Ishikawa (cell line): ENCODE measurements around the gene CEP295NL.

ENCODE experiments used
- CEBPB ChIP-seq: IDR thresholded peaks from 2 replicates; pipeline ENCODE4 v1.6.1; 2012
- EGR1 ChIP-seq: IDR thresholded peaks from 2 replicates; pipeline ENCODE4 v1.6.1; 2012
- EP300 ChIP-seq: IDR thresholded peaks from 2 replicates; pipeline ENCODE4 v1.6.1; 2012; ENCODE audit warnings: borderline replicate concordance
- TF ChIP-seq, protein P1 (sequence below): IDR thresholded peaks from 2 replicates; pipeline ENCODE4 v1.6.1; 2012
- TF ChIP-seq, protein P2 (sequence below): IDR thresholded peaks from 2 replicates; pipeline ENCODE4 v1.6.1; 2012; ENCODE audit warnings: low read depth, mild to moderate bottlenecking
- TF ChIP-seq, protein P3 (sequence below): IDR thresholded peaks from 2 replicates; pipeline ENCODE4 v1.6.1; 2012

DNA sequence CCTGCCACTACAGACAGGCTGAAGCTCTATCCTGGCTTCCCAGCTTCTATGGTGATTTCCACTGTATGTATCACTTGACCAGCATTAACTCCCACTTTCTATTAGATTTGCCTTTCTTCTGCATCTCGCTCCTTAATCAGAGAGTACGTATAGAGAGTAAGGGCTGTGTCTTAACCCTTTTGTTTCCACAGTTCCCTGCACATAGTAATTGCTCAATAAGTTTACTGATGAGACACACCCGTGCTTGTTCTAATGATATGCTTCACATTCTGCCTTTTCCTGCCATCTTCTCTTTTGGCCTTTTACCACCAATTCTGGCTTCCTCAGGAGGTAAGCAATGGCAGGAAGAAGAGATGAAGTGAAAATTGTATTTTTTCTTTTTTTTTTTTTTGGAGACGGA is 41.8 kb downstream of the CEP295NL start:
- TF ChIP-seq EGR1 (no peak), EP300 (no peak), CEBPB (no peak)
- TF ChIP-seq, protein P1, sequence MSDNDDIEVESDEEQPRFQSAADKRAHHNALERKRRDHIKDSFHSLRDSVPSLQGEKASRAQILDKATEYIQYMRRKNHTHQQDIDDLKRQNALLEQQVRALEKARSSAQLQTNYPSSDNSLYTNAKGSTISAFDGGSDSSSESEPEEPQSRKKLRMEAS, result no peak
- TF ChIP-seq, protein P2, sequence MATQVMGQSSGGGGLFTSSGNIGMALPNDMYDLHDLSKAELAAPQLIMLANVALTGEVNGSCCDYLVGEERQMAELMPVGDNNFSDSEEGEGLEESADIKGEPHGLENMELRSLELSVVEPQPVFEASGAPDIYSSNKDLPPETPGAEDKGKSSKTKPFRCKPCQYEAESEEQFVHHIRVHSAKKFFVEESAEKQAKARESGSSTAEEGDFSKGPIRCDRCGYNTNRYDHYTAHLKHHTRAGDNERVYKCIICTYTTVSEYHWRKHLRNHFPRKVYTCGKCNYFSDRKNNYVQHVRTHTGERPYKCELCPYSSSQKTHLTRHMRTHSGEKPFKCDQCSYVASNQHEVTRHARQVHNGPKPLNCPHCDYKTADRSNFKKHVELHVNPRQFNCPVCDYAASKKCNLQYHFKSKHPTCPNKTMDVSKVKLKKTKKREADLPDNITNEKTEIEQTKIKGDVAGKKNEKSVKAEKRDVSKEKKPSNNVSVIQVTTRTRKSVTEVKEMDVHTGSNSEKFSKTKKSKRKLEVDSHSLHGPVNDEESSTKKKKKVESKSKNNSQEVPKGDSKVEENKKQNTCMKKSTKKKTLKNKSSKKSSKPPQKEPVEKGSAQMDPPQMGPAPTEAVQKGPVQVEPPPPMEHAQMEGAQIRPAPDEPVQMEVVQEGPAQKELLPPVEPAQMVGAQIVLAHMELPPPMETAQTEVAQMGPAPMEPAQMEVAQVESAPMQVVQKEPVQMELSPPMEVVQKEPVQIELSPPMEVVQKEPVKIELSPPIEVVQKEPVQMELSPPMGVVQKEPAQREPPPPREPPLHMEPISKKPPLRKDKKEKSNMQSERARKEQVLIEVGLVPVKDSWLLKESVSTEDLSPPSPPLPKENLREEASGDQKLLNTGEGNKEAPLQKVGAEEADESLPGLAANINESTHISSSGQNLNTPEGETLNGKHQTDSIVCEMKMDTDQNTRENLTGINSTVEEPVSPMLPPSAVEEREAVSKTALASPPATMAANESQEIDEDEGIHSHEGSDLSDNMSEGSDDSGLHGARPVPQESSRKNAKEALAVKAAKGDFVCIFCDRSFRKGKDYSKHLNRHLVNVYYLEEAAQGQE, result no peak
- TF ChIP-seq, protein P3, sequence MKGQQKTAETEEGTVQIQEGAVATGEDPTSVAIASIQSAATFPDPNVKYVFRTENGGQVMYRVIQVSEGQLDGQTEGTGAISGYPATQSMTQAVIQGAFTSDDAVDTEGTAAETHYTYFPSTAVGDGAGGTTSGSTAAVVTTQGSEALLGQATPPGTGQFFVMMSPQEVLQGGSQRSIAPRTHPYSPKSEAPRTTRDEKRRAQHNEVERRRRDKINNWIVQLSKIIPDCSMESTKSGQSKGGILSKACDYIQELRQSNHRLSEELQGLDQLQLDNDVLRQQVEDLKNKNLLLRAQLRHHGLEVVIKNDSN, result no peak
